OCI-LY3 (cell line): ENCODE results near the gene KRT80.

Experiments
- EZH2phosphoT487 ChIP-seq: fragments of 200-600 bp; shearing (Covaris generic); IDR thresholded peaks from 2 replicates; pipeline ENCODE4 v1.6.1; 2018; ENCODE audit warnings: antibody characterized with exemption, mixed run types, low read depth
- TF ChIP-seq, protein P1 (sequence below): fragments of 200-600, 300-600 bp; sonication (generic); IDR thresholded peaks from 2 replicates; pipeline ENCODE4 v1.5.1; 2014; ENCODE audit warnings: antibody characterized with exemption, low read length, low read depth

DNA sequence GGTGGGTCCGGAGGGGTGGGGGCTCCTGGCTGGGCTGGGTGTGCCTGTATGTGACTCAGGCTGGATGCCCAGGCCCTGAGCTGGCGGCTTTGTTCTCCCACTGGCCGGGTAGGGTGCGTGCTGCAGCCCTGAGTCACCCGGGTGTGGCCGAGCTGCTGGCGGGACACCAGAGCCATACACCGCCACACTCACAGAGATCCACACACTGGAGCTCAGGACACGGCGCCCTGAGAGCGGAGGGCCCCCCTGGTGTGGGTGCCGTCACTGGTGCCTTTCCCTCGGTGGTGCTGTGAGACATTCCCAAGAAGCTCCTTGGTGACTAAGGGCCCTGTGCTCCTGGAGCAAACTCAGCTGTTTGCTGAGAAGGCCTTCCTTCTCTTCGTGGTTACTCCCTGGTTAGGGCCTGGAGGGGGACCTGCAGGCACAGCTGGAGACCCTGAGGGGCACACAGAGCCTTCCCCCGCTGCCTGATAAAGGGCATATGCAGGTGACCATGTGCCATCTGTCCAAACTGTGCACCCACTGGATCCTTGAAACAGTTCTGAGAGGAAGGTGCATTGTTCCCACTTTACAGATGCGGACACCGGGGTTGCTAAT lies 44.3 kb downstream of the KRT80 start:
- TF ChIP-seq, protein P1, sequence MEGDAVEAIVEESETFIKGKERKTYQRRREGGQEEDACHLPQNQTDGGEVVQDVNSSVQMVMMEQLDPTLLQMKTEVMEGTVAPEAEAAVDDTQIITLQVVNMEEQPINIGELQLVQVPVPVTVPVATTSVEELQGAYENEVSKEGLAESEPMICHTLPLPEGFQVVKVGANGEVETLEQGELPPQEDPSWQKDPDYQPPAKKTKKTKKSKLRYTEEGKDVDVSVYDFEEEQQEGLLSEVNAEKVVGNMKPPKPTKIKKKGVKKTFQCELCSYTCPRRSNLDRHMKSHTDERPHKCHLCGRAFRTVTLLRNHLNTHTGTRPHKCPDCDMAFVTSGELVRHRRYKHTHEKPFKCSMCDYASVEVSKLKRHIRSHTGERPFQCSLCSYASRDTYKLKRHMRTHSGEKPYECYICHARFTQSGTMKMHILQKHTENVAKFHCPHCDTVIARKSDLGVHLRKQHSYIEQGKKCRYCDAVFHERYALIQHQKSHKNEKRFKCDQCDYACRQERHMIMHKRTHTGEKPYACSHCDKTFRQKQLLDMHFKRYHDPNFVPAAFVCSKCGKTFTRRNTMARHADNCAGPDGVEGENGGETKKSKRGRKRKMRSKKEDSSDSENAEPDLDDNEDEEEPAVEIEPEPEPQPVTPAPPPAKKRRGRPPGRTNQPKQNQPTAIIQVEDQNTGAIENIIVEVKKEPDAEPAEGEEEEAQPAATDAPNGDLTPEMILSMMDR = no peak
- no peak for TF ChIP-seq EZH2phosphoT487
